DMS 273 treated with DMSO at 0.1 percent for 48 hours (cell line): ENCODE measurements around the gene PPP4C.
"Not testable (repeated sequence)": the region's sequence is repeated elsewhere in the genome, so short reads cannot be mapped to it uniquely, and the experiment has no call there.

Source experiments
- DNase-seq: peaks from one replicate; lab custom pipeline; 2025; lab: John Stamatoyannopoulos, UW

Gene PPP4C

GRCh38 chr16:30096862-30097563 is 21.2 kb downstream of the PPP4C start:
- no peak for DNase-seq

GRCh38 chr16:30104090-30104489 is 28.3 kb downstream of the PPP4C start:
- DNase-seq, result no peak

GRCh38 chr16:30104492-30104891 is 28.7 kb downstream of the PPP4C start:
- no peak for DNase-seq

- no peak for DNase-seq
Measured at GRCh38 chr16:30108059-30108850, 32.5 kb downstream of the PPP4C start.

- no peak for DNase-seq
Measured at GRCh38 chr16:30110661-30111060, 34.9 kb downstream of the PPP4C start.

GRCh38 chr16:30112197-30113030 is 36.6 kb downstream of the PPP4C start:
- DNase-seq, result no peak

- no peak for DNase-seq
Measured at GRCh38 chr16:30113031-30113710, 37.4 kb downstream of the PPP4C start, which contains the start of gene GDPD3. GDPD3 (minus strand) TSS chr16:30113537; CDS start chr16:30113478, 59 bp downstream.

- no peak for DNase-seq
Measured at GRCh38 chr16:30113711-30114333, 38.0 kb downstream of the PPP4C start.

- no peak for DNase-seq
Measured at GRCh38 chr16:30114411-30114810, 38.6 kb downstream of the PPP4C start.

GRCh38 chr16:30114833-30115232 is 39.0 kb downstream of the PPP4C start:
- not testable (repeated sequence) for DNase-seq

GRCh38 chr16:30115238-30115637 is 39.4 kb downstream of the PPP4C start:
- DNase-seq, result no peak

GRCh38 chr16:30116291-30117207 is 40.8 kb downstream of the PPP4C start:
- DNase-seq, result no peak

- no peak for DNase-seq
Measured at GRCh38 chr16:30117768-30118167, 42.0 kb downstream of the PPP4C start.

- no peak for DNase-seq
Measured at GRCh38 chr16:30119428-30119827, 43.6 kb downstream of the PPP4C start.

- DNase-seq, result no peak
Measured at GRCh38 chr16:30120340-30121105, 44.7 kb downstream of the PPP4C start.

- DNase-seq, result no peak
Measured at GRCh38 chr16:30121741-30122571, 46.2 kb downstream of the PPP4C start.

GRCh38 chr16:30122604-30123160 is 46.9 kb downstream of the PPP4C start:
- DNase-seq, result no peak

- no peak for DNase-seq
Measured at GRCh38 chr16:30124985-30125379, 49.2 kb downstream of the PPP4C start.
